ENCODE measurements around the gene ATP2B1.
A peak's percentile ranks its signal among the peaks of the same experiment; 100 is the strongest.

Gene ATP2B1

GRCh38 chr12:89740943-89741342 lies 32.3 kb upstream of the ATP2B1 start:
- Histone ChIP-seq H3K4me1 (ENCODE audit: control insufficient read depth, insufficient read depth, low read length) (no peaks in the 10 kb centered on the region), H3K9me3 (ENCODE audit: control insufficient read depth, low read length) (peaks cover 32% of the 10 kb centered on the region), H3K4me3 (ENCODE audit: low read length) (peak overlapping the region; percentile 16), H3K27me3 (replicated peaks; ENCODE audit: control insufficient read depth, insufficient read depth, low read length) (no peaks in the 10 kb centered on the region), H3K36me3 (ENCODE audit: control insufficient read depth, insufficient read depth, low read length, severe bottlenecking) (no peaks in the 10 kb centered on the region), H3K9ac (ENCODE audit: low read length) (no peak overlapping the region)
- no peak for DNase-seq (ENCODE audit: low read depth)

GRCh38 chr12:89736995-89737394 lies 28.4 kb upstream of the ATP2B1 start:
- Histone ChIP-seq H3K9ac (ENCODE audit: low read length) (no peak overlapping the region), H3K9me3 (ENCODE audit: control insufficient read depth, low read length) (peaks cover 41% of the 10 kb centered on the region), H3K27me3 (replicated peaks; ENCODE audit: control insufficient read depth, insufficient read depth, low read length) (no peaks in the 10 kb centered on the region), H3K4me3 (ENCODE audit: low read length) (no peak overlapping the region), H3K36me3 (ENCODE audit: control insufficient read depth, insufficient read depth, low read length, severe bottlenecking) (no peaks in the 10 kb centered on the region), H3K4me1 (ENCODE audit: control insufficient read depth, insufficient read depth, low read length) (peaks cover 22% of the 10 kb centered on the region)
- no peak for DNase-seq (ENCODE audit: low read depth)

GRCh38 chr12:89733579-89734201 lies 25.1 kb upstream of the ATP2B1 start:
- H3K4me3 ChIP-seq (ENCODE audit: low read length) = peak overlapping the region; percentile 17
- DNase-seq (ENCODE audit: low read depth) = peak; percentile 89
- no peaks in the 10 kb centered on the region for H3K27me3 ChIP-seq (replicated peaks; ENCODE audit: control insufficient read depth, insufficient read depth, low read length)
- no peak overlapping the region for H3K9ac ChIP-seq (ENCODE audit: low read length)
- H3K36me3 ChIP-seq (ENCODE audit: control insufficient read depth, insufficient read depth, low read length, severe bottlenecking) = no peaks in the 10 kb centered on the region
- peaks cover 33% of the 10 kb centered on the region for H3K4me1 ChIP-seq (ENCODE audit: control insufficient read depth, insufficient read depth, low read length)
- peaks cover 12% of the 10 kb centered on the region for H3K9me3 ChIP-seq (ENCODE audit: control insufficient read depth, low read length)

GRCh38 chr12:89732522-89732921 lies 23.9 kb upstream of the ATP2B1 start:
- Histone ChIP-seq H3K4me1 (ENCODE audit: control insufficient read depth, insufficient read depth, low read length) (peaks cover 33% of the 10 kb centered on the region), H3K4me3 (ENCODE audit: low read length) (no peak overlapping the region), H3K9me3 (ENCODE audit: control insufficient read depth, low read length) (peaks cover 12% of the 10 kb centered on the region), H3K9ac (ENCODE audit: low read length) (no peak overlapping the region), H3K36me3 (ENCODE audit: control insufficient read depth, insufficient read depth, low read length, severe bottlenecking) (no peaks in the 10 kb centered on the region), H3K27me3 (replicated peaks; ENCODE audit: control insufficient read depth, insufficient read depth, low read length) (no peaks in the 10 kb centered on the region)
- no peak for DNase-seq (ENCODE audit: low read depth)

GRCh38 chr12:89731614-89732013 lies 23.0 kb upstream of the ATP2B1 start:
- H3K9ac ChIP-seq (ENCODE audit: low read length) = peak overlapping the region; percentile 80
- H3K9me3 ChIP-seq (ENCODE audit: control insufficient read depth, low read length) = peaks cover 12% of the 10 kb centered on the region
- no peaks in the 10 kb centered on the region for H3K36me3 ChIP-seq (ENCODE audit: control insufficient read depth, insufficient read depth, low read length, severe bottlenecking)
- no peaks in the 10 kb centered on the region for H3K27me3 ChIP-seq (replicated peaks; ENCODE audit: control insufficient read depth, insufficient read depth, low read length)
- peaks cover 33% of the 10 kb centered on the region for H3K4me1 ChIP-seq (ENCODE audit: control insufficient read depth, insufficient read depth, low read length)
- peak overlapping the region; percentile 57 for H3K4me3 ChIP-seq (ENCODE audit: low read length)
- DNase-seq (ENCODE audit: low read depth) = peak; percentile 50

- Histone ChIP-seq H3K9me3 (ENCODE audit: control insufficient read depth, low read length) (peaks cover 12% of the 10 kb centered on the region), H3K4me3 (ENCODE audit: low read length) (peak overlapping the region; percentile 57), H3K9ac (ENCODE audit: low read length) (peak overlapping the region; percentile 80), H3K4me1 (ENCODE audit: control insufficient read depth, insufficient read depth, low read length) (peaks cover 33% of the 10 kb centered on the region), H3K36me3 (ENCODE audit: control insufficient read depth, insufficient read depth, low read length, severe bottlenecking) (no peaks in the 10 kb centered on the region), H3K27me3 (replicated peaks; ENCODE audit: control insufficient read depth, insufficient read depth, low read length) (no peaks in the 10 kb centered on the region)
- no peak for DNase-seq (ENCODE audit: low read depth)
These were observed 22.5 kb upstream of the ATP2B1 start for GRCh38 chr12:89731089-89731488.

- no peak for DNase-seq (ENCODE audit: low read depth)
- Histone ChIP-seq H3K36me3 (ENCODE audit: control insufficient read depth, insufficient read depth, low read length, severe bottlenecking) (no peaks in the 10 kb centered on the region), H3K4me3 (ENCODE audit: low read length) (no peak overlapping the region), H3K9me3 (ENCODE audit: control insufficient read depth, low read length) (peaks cover 6% of the 10 kb centered on the region), H3K27me3 (replicated peaks; ENCODE audit: control insufficient read depth, insufficient read depth, low read length) (no peaks in the 10 kb centered on the region), H3K9ac (ENCODE audit: low read length) (no peak overlapping the region), H3K4me1 (ENCODE audit: control insufficient read depth, insufficient read depth, low read length) (peaks cover 33% of the 10 kb centered on the region)
These were observed 21.4 kb upstream of the ATP2B1 start for GRCh38 chr12:89729946-89730459.

- no peak for DNase-seq (ENCODE audit: low read depth)
- Histone ChIP-seq H3K27me3 (replicated peaks; ENCODE audit: control insufficient read depth, insufficient read depth, low read length) (no peaks in the 10 kb centered on the region), H3K9ac (ENCODE audit: low read length) (no peak overlapping the region), H3K4me3 (ENCODE audit: low read length) (no peak overlapping the region), H3K36me3 (ENCODE audit: control insufficient read depth, insufficient read depth, low read length, severe bottlenecking) (no peaks in the 10 kb centered on the region), H3K4me1 (ENCODE audit: control insufficient read depth, insufficient read depth, low read length) (no peaks in the 10 kb centered on the region), H3K9me3 (ENCODE audit: control insufficient read depth, low read length) (no peaks in the 10 kb centered on the region)
These were observed 14.6 kb upstream of the ATP2B1 start for GRCh38 chr12:89723276-89723675.

GRCh38 chr12:89721291-89721987 lies 12.8 kb upstream of the ATP2B1 start:
- Histone ChIP-seq H3K4me3 (ENCODE audit: low read length) (no peak overlapping the region), H3K4me1 (ENCODE audit: control insufficient read depth, insufficient read depth, low read length) (no peaks in the 10 kb centered on the region), H3K9ac (ENCODE audit: low read length) (no peak overlapping the region), H3K36me3 (ENCODE audit: control insufficient read depth, insufficient read depth, low read length, severe bottlenecking) (no peaks in the 10 kb centered on the region), H3K27me3 (replicated peaks; ENCODE audit: control insufficient read depth, insufficient read depth, low read length) (no peaks in the 10 kb centered on the region), H3K9me3 (ENCODE audit: control insufficient read depth, low read length) (no peaks in the 10 kb centered on the region)
- DNase-seq (ENCODE audit: low read depth) = no peak

GRCh38 chr12:89717759-89718523 lies 9.3 kb upstream of the ATP2B1 start:
- Histone ChIP-seq H3K4me3 (ENCODE audit: low read length) (no peak overlapping the region), H3K4me1 (ENCODE audit: control insufficient read depth, insufficient read depth, low read length) (no peaks in the 10 kb centered on the region), H3K9me3 (ENCODE audit: control insufficient read depth, low read length) (no peaks in the 10 kb centered on the region), H3K27me3 (replicated peaks; ENCODE audit: control insufficient read depth, insufficient read depth, low read length) (no peaks in the 10 kb centered on the region), H3K9ac (ENCODE audit: low read length) (no peak overlapping the region), H3K36me3 (ENCODE audit: control insufficient read depth, insufficient read depth, low read length, severe bottlenecking) (no peaks in the 10 kb centered on the region)
- peak; percentile 22 for DNase-seq (ENCODE audit: low read depth)

GRCh38 chr12:89712706-89713105 lies 4.1 kb upstream of the ATP2B1 start:
- no peak for DNase-seq (ENCODE audit: low read depth)
- H3K9me3 ChIP-seq (ENCODE audit: control insufficient read depth, low read length) = no peaks in the 10 kb centered on the region
- peaks cover 5% of the 10 kb centered on the region for H3K4me1 ChIP-seq (ENCODE audit: control insufficient read depth, insufficient read depth, low read length)
- no peak overlapping the region for H3K9ac ChIP-seq (ENCODE audit: low read length)
- no peaks in the 10 kb centered on the region for H3K27me3 ChIP-seq (replicated peaks; ENCODE audit: control insufficient read depth, insufficient read depth, low read length)
- H3K36me3 ChIP-seq (ENCODE audit: control insufficient read depth, insufficient read depth, low read length, severe bottlenecking) = no peaks in the 10 kb centered on the region
- H3K4me3 ChIP-seq (ENCODE audit: low read length) = no peak overlapping the region

All from adipocyte (in vitro differentiated cells).